ENCODE results near the gene PARD3B.

GRCh38 chr2:205593891-205594290, 1048.6 kb downstream of the PARD3B start:
- TF ChIP-seq CTCF (IDR thresholded peaks at IDR 0.05), result no peak
- no peak for TF ChIP-seq EP300 (IDR thresholded peaks at IDR 0.05)
- TF ChIP-seq POLR2A (IDR thresholded peaks at IDR 0.05), result no peak

Data from sigmoid colon (tissue), 4 donors.